ENCODE measurements around the gene DNAJB2.

Gene DNAJB2

GRCh38 chr2:219314804-219315468, 35.8 kb downstream of the DNAJB2 start:
- no peak for TF ChIP-seq CTCF (IDR thresholded peaks at IDR 0.05; ENCODE audit: unreplicated experiment in 3 of 3)
- H3K4me1 Mint-ChIP-seq = no peaks in the 10 kb centered on the region
- H3K4me3 Mint-ChIP-seq = no peak overlapping the region
- peaks cover 4% of the 10 kb centered on the region for H3K9me3 Mint-ChIP-seq
- no peaks in the 10 kb centered on the region for H3K36me3 Mint-ChIP-seq (ENCODE audit: low read depth)
- H3K27me3 Mint-ChIP-seq (ENCODE audit: low read depth) = peaks cover 22% of the 10 kb centered on the region
- no peak overlapping the region for H3K27ac Mint-ChIP-seq

GRCh38 chr2:219323434-219323833, 44.3 kb downstream of the DNAJB2 start:
- Mint-ChIP-seq H3K27ac (no peak overlapping the region), H3K27me3 (ENCODE audit: low read depth) (peaks cover 68% of the 10 kb centered on the region), H3K36me3 (ENCODE audit: low read depth) (no peaks in the 10 kb centered on the region), H3K4me1 (no peaks in the 10 kb centered on the region), H3K9me3 (no peaks in the 10 kb centered on the region), H3K4me3 (no peak overlapping the region)
- no peak for TF ChIP-seq CTCF (IDR thresholded peaks at IDR 0.05; ENCODE audit: unreplicated experiment in 3 of 3)

- no peaks in the 10 kb centered on the region for H3K9me3 Mint-ChIP-seq
- H3K36me3 Mint-ChIP-seq (ENCODE audit: low read depth) = no peaks in the 10 kb centered on the region
- H3K27ac Mint-ChIP-seq = no peak overlapping the region
- no peaks in the 10 kb centered on the region for H3K4me1 Mint-ChIP-seq
- no peak overlapping the region for H3K4me3 Mint-ChIP-seq
- peaks cover 83% of the 10 kb centered on the region for H3K27me3 Mint-ChIP-seq (ENCODE audit: low read depth)
- TF ChIP-seq CTCF (IDR thresholded peaks at IDR 0.05; ENCODE audit: unreplicated experiment in 3 of 3) = no peak
These were observed 46.0 kb downstream of the DNAJB2 start for GRCh38 chr2:219325136-219325535.

GRCh38 chr2:219325657-219326315, 46.6 kb downstream of the DNAJB2 start:
- Mint-ChIP-seq H3K4me3 (no peak overlapping the region), H3K27me3 (ENCODE audit: low read depth) (peaks cover 90% of the 10 kb centered on the region), H3K4me1 (no peaks in the 10 kb centered on the region), H3K27ac (no peak overlapping the region), H3K9me3 (no peaks in the 10 kb centered on the region), H3K36me3 (ENCODE audit: low read depth) (no peaks in the 10 kb centered on the region)
- TF ChIP-seq CTCF (IDR thresholded peaks at IDR 0.05; ENCODE audit: unreplicated experiment in 3 of 3) = no peak

- no peak for TF ChIP-seq CTCF (IDR thresholded peaks at IDR 0.05; ENCODE audit: unreplicated experiment in 3 of 3)
- Mint-ChIP-seq H3K9me3 (no peaks in the 10 kb centered on the region), H3K4me1 (peaks cover 5% of the 10 kb centered on the region), H3K27me3 (ENCODE audit: low read depth) (peaks cover 94% of the 10 kb centered on the region), H3K4me3 (no peak overlapping the region), H3K36me3 (ENCODE audit: low read depth) (no peaks in the 10 kb centered on the region), H3K27ac (no peak overlapping the region)
These were observed 48.6 kb downstream of the DNAJB2 start for GRCh38 chr2:219327719-219328118.

Measured in nephron (organoid).